Measurements from ENCODE around the gene UBR4.

The UBR4 gene

GRCh38 chr1:19189270-19189669 lies 20.8 kb downstream of the UBR4 start:
- no peak overlapping the region for H3K27ac ChIP-seq (ENCODE audit: low read length, poor library complexity, severe bottlenecking)
- no peak overlapping the region for H2BK15ac ChIP-seq (ENCODE audit: low read depth, poor library complexity, severe bottlenecking)
- no peaks in the 10 kb centered on the region for H3K4me1 ChIP-seq (ENCODE audit: control insufficient read depth, insufficient read depth, low read depth, low read length)
- H3K36me3 ChIP-seq (ENCODE audit: control insufficient read depth in 1 of 2, insufficient read depth in 2 of 2, low read depth in 1 of 2, low read length in 2 of 2): peaks cover 45 to 97% of the 10 kb centered on the region in 2 experiments
- no peak overlapping the region for H2BK12ac ChIP-seq (ENCODE audit: low read length in 2 of 2)
- no peak overlapping the region for H3K9ac ChIP-seq (ENCODE audit: low read length)
- no peak overlapping the region for H3K4ac ChIP-seq (ENCODE audit: low read depth in 1 of 2, low read length in 2 of 2)
- H4K8ac ChIP-seq (ENCODE audit: low read length): no peak overlapping the region
- no peak overlapping the region for H2BK5ac ChIP-seq (ENCODE audit: low read depth, low read length, poor library complexity, severe bottlenecking)
- no peak overlapping the region for H3K18ac ChIP-seq (ENCODE audit: low read depth in 1 of 2, low read length in 2 of 2)
- 100% methylated on average over 1 of the region's 3 CpGs for WGBS
- DNase-seq: no peak
- H3K79me1 ChIP-seq (replicated peaks; ENCODE audit: low read length, poor library complexity, severe bottlenecking): peaks cover 39% of the 10 kb centered on the region
- no peak overlapping the region for H2AFZ ChIP-seq (ENCODE audit: low read depth, low read length)
- no peaks in the 10 kb centered on the region for H3K27me3 ChIP-seq (ENCODE audit: control insufficient read depth in 1 of 2, insufficient read depth in 1 of 2, low read length in 2 of 2)
- no peak overlapping the region for H3K4me3 ChIP-seq (ENCODE audit: insufficient read depth in 1 of 2, low read depth in 1 of 2, low read length in 2 of 2)
- no peak overlapping the region for H2AK5ac ChIP-seq (ENCODE audit: low read length, severe bottlenecking)
- H4K91ac ChIP-seq (ENCODE audit: low read length): no peak overlapping the region
- H3K4me2 ChIP-seq (ENCODE audit: low read length, poor library complexity, severe bottlenecking): no peak overlapping the region
- H3K14ac ChIP-seq (ENCODE audit: low read length in 2 of 2): no peak overlapping the region
- no peak overlapping the region for H2BK120ac ChIP-seq (ENCODE audit: low read depth, low read length)
- H3K23ac ChIP-seq (ENCODE audit: low read length in 2 of 2): no peak overlapping the region
- no peaks in the 10 kb centered on the region for H3K9me3 ChIP-seq (ENCODE audit: control insufficient read depth, low read length)

- Histone ChIP-seq H4K91ac (ENCODE audit: low read length) (no peak overlapping the region), H2BK5ac (ENCODE audit: low read depth, low read length, poor library complexity, severe bottlenecking) (no peak overlapping the region), H2BK120ac (ENCODE audit: low read depth, low read length) (no peak overlapping the region), H3K14ac (ENCODE audit: low read length in 2 of 2) (no peak overlapping the region), H2AK5ac (ENCODE audit: low read length, severe bottlenecking) (no peak overlapping the region), H3K23ac (ENCODE audit: low read length in 2 of 2) (no peak overlapping the region), H3K4ac (ENCODE audit: low read depth in 1 of 2, low read length in 2 of 2) (no peak overlapping the region), H3K79me1 (replicated peaks; ENCODE audit: low read length, poor library complexity, severe bottlenecking) (peaks cover 40% of the 10 kb centered on the region), H3K4me1 (ENCODE audit: control insufficient read depth, insufficient read depth, low read depth, low read length) (no peaks in the 10 kb centered on the region), H3K9ac (ENCODE audit: low read length) (no peak overlapping the region), H2AFZ (ENCODE audit: low read depth, low read length) (no peak overlapping the region), H4K8ac (ENCODE audit: low read length) (no peak overlapping the region), H3K9me3 (ENCODE audit: control insufficient read depth, low read length) (no peaks in the 10 kb centered on the region), H3K18ac (ENCODE audit: low read depth in 1 of 2, low read length in 2 of 2) (no peak overlapping the region), H3K27me3 (ENCODE audit: control insufficient read depth in 1 of 2, insufficient read depth in 1 of 2, low read length in 2 of 2) (no peaks in the 10 kb centered on the region), H3K4me2 (ENCODE audit: low read length, poor library complexity, severe bottlenecking) (no peak overlapping the region), H3K27ac (ENCODE audit: low read length, poor library complexity, severe bottlenecking) (no peak overlapping the region), H3K36me3 (ENCODE audit: control insufficient read depth in 1 of 2, insufficient read depth in 2 of 2, low read depth in 1 of 2, low read length in 2 of 2) (peaks cover 47 to 96% of the 10 kb centered on the region in 2 experiments), H3K4me3 (ENCODE audit: insufficient read depth in 1 of 2, low read depth in 1 of 2, low read length in 2 of 2) (no peak overlapping the region), H2BK12ac (ENCODE audit: low read length in 2 of 2) (no peak overlapping the region), H2BK15ac (ENCODE audit: low read depth, poor library complexity, severe bottlenecking) (no peak overlapping the region)
- DNase-seq: no peak
These were observed 22.2 kb downstream of the UBR4 start for GRCh38 chr1:19187852-19188251.

DNA sequence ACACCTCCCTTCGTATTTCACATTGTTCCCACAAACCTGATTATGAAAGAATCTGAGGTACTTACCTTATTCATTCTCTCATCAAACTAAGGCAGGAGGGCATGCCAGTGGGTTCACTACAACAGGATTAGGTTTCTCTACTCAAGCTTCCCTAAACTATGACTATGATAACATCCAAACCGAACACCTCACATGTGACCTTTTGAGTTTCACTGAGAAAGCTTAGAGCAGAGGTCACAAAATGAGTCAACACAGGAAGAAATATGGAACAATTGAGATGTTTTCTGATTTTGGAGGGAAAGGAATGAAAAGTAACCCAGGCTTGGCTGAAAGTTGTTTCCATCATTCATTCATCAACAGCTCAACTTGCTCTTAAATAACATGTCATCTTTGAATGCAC lies 24.1 kb downstream of the UBR4 start:
- Histone ChIP-seq H2BK12ac (ENCODE audit: low read length in 2 of 2) (no peak overlapping the region), H3K4ac (ENCODE audit: low read depth in 1 of 2, low read length in 2 of 2) (no peak overlapping the region), H3K4me2 (ENCODE audit: low read length, poor library complexity, severe bottlenecking) (no peak overlapping the region), H3K4me1 (ENCODE audit: control insufficient read depth, insufficient read depth, low read depth, low read length) (no peaks in the 10 kb centered on the region), H3K9ac (ENCODE audit: low read length) (no peak overlapping the region), H2BK5ac (ENCODE audit: low read depth, low read length, poor library complexity, severe bottlenecking) (no peak overlapping the region), H3K4me3 (ENCODE audit: insufficient read depth in 1 of 2, low read depth in 1 of 2, low read length in 2 of 2) (no peak overlapping the region), H3K23ac (ENCODE audit: low read length in 2 of 2) (no peak overlapping the region), H3K27ac (ENCODE audit: low read length, poor library complexity, severe bottlenecking) (no peak overlapping the region), H2BK120ac (ENCODE audit: low read depth, low read length) (no peak overlapping the region), H3K36me3 (ENCODE audit: control insufficient read depth in 1 of 2, insufficient read depth in 2 of 2, low read depth in 1 of 2, low read length in 2 of 2) (peaks cover 40 to 96% of the 10 kb centered on the region in 2 experiments), H2AFZ (ENCODE audit: low read depth, low read length) (no peak overlapping the region), H4K91ac (ENCODE audit: low read length) (no peak overlapping the region), H3K27me3 (ENCODE audit: control insufficient read depth in 1 of 2, insufficient read depth in 1 of 2, low read length in 2 of 2) (no peaks in the 10 kb centered on the region), H3K79me1 (replicated peaks; ENCODE audit: low read length, poor library complexity, severe bottlenecking) (peaks cover 40% of the 10 kb centered on the region), H4K8ac (ENCODE audit: low read length) (no peak overlapping the region), H3K9me3 (ENCODE audit: control insufficient read depth, low read length) (no peaks in the 10 kb centered on the region), H2BK15ac (ENCODE audit: low read depth, poor library complexity, severe bottlenecking) (no peak overlapping the region), H3K18ac (ENCODE audit: low read depth in 1 of 2, low read length in 2 of 2) (no peak overlapping the region), H2AK5ac (ENCODE audit: low read length, severe bottlenecking) (no peak overlapping the region), H3K14ac (ENCODE audit: low read length in 2 of 2) (no peak overlapping the region)
- DNase-seq: no peak
- 100% methylated on average over 1 of the region's 2 CpGs for WGBS

GRCh38 chr1:19182223-19182622 lies 27.8 kb downstream of the UBR4 start:
- Histone ChIP-seq H3K27me3 (ENCODE audit: control insufficient read depth in 1 of 2, insufficient read depth in 1 of 2, low read length in 2 of 2) (no peaks in the 10 kb centered on the region), H2BK12ac (ENCODE audit: low read length in 2 of 2) (no peak overlapping the region), H3K4me1 (ENCODE audit: control insufficient read depth, insufficient read depth, low read depth, low read length) (no peaks in the 10 kb centered on the region), H3K79me1 (replicated peaks; ENCODE audit: low read length, poor library complexity, severe bottlenecking) (peaks cover 33% of the 10 kb centered on the region), H2AFZ (ENCODE audit: low read depth, low read length) (no peak overlapping the region), H3K4me2 (ENCODE audit: low read length, poor library complexity, severe bottlenecking) (no peak overlapping the region), H2BK15ac (ENCODE audit: low read depth, poor library complexity, severe bottlenecking) (no peak overlapping the region), H3K14ac (ENCODE audit: low read length in 2 of 2) (no peak overlapping the region), H2BK5ac (ENCODE audit: low read depth, low read length, poor library complexity, severe bottlenecking) (no peak overlapping the region), H3K9ac (ENCODE audit: low read length) (no peak overlapping the region), H3K9me3 (ENCODE audit: control insufficient read depth, low read length) (no peaks in the 10 kb centered on the region), H4K91ac (ENCODE audit: low read length) (no peak overlapping the region), H2BK120ac (ENCODE audit: low read depth, low read length) (no peak overlapping the region), H3K4me3 (ENCODE audit: insufficient read depth in 1 of 2, low read depth in 1 of 2, low read length in 2 of 2) (no peak overlapping the region), H3K36me3 (ENCODE audit: control insufficient read depth in 1 of 2, insufficient read depth in 2 of 2, low read depth in 1 of 2, low read length in 2 of 2) (peaks cover 39 to 97% of the 10 kb centered on the region in 2 experiments), H3K18ac (ENCODE audit: low read depth in 1 of 2, low read length in 2 of 2) (no peak overlapping the region), H3K23ac (ENCODE audit: low read length in 2 of 2) (no peak overlapping the region), H4K8ac (ENCODE audit: low read length) (no peak overlapping the region), H2AK5ac (ENCODE audit: low read length, severe bottlenecking) (no peak overlapping the region), H3K27ac (ENCODE audit: low read length, poor library complexity, severe bottlenecking) (no peak overlapping the region), H3K4ac (ENCODE audit: low read depth in 1 of 2, low read length in 2 of 2) (no peak overlapping the region)
- WGBS: 97% methylated on average over 5 of the region's 5 CpGs
- no peak for DNase-seq

All from mesenchymal stem cell (in vitro differentiated cells and primary cell).